DMS114 treated with DMSO at 0.1 percent for 48 hours (cell line): ENCODE measurements around the gene MBOAT1.
"Not testable (repeated sequence)": the region's sequence is repeated elsewhere in the genome, so short reads cannot be mapped to it uniquely, and the experiment has no call there.

Experiments used
- DNase-seq: peaks from one replicate; lab custom pipeline; 2025; ENCODE audit not compliant: unreplicated experiment; lab: John Stamatoyannopoulos, UW

The MBOAT1 gene

DNA sequence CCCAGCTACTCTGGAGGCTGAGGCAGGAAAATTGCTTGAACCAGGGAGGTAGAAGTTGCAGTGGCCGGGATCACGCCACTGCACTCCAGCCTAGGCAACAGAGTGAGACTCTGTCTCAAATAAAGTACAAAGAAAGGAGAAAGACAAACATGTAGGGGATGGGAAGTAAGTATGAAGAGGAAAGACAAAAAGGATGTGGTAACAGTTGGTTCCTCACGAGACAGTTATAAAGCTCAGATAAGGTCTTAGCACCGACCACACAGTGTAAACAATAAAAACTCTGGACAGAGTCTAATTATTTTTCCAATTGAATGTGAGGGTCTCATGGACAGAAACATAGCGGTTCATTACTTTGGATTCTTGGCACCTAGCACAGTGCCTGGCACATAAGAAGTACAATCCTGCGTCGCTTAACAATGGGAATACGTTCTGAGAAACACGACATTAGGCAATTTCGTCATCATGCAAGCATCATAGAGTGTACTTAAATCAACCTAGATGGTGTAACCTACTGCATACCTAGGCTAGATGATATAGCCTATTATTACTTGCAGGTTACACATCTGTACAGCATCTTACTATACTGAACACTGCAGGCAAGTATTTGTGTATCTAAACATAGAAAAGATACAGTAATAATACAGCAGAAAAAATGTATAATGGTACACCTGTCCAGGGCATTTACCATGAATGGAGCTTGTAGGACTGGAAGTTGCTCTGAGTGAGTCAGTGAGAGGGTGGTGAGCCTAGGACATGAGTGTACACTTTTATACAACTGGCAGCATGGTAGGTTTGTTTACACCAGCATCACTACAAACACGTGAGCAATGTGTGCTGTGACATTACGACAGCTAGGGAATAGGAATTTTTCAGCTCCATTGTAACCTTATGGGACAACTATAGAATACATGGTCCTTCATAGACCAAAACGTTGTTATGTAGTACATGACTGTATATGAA lies 38.2 kb downstream of the MBOAT1 start:
- no peak for DNase-seq

DNA sequence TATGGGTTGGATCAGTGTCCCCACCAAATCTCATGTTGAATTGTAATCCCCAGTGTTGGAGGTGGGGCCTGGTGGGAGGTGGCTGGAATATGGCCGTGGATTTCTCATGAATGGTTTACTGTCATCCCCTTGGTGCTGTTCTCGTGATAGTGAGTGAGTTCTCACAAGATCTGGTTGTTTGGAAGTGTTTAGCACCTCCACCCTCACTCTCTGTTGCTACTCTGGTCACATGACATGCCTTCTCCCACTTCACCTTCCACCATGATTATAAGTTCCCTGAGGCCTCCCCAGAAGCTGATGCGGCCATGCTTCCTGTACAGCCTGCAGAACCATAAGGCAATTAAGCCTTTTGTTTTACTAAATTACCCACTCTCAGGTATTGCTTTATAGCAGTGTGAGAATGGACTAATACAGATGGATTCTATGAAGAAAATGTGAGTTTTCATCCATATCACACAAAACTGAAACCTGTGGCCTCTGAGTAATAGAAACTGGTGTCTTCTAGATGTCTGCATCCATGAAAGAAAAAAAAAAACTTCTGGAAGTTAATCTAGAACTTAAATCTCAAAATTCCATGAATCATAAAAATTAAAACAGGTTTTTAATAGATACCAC lies 39.3 kb downstream of the MBOAT1 start:
- no peak for DNase-seq

DNA sequence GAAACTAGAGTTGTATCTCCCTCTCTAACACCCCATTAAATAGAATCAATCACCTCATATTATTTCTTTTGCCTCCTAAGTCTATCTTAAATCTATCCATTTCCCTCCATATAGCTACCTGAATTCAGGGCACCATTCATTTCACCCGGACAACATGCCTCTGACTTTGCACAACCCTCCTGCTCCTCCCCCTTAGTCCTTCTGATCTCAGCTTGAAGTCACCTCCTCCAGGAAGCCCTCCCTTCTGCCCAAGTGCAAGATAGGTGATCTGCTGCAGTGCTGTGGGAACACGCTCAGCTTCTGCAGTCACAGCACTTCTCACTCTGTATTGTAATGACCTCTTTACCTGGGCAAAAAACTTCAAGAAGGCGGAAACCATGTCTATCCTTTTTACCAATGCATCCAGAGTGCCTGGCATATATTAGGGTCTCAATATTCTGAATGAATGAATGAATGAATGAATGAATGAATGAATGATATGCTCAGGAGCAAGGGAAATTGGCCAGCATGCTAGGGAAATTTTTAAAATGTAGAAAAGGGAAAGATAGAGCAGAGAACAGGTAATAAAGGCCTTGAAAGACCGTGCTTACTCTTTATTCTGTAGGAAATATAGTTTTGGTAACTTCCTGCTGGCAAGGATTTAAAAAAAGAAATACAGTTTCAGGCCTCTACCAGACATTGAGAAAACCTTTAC lies 41.7 kb downstream of the MBOAT1 start:
- no peak for DNase-seq

DNA sequence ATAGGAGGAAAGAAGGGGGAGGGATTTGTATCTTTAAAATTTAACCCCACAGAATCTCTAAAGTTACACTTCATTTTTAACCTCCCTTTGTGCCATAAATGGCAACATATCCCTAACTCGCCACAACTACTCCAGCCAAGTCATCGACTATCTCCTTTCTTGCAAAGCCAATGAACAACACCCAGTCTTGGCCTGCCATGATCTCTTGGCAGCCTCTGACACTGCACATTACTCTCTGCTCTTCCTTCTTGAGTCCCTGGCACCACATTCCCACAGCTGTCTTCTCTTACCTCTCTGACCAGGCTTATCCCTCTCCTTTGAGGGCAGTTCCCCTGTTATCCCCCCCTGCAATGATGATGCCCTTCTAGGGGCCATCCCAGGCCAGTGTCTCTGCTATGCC lies 42.5 kb downstream of the MBOAT1 start:
- DNase-seq, result no peak

DNA sequence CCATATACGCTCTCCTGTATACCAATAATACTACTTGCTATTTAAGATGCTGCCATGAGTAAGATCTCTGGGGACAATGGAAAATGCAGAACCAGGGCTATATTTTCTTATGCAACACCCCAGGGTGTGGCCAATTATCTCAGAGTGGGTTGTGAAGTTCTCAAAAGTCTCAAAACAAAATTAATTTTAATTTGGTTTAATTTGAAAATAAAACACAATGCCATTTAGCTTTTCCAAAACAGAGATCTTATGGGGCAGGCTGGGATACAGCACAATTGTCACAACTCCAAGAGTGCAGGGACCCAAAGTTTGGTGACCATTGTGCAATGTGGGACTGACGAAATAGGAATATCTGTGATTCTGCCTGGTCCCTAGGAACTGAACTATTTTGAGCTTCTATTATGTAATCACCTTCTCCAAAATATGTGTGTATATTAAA lies 43.1 kb downstream of the MBOAT1 start:
- DNase-seq, result no peak

DNA sequence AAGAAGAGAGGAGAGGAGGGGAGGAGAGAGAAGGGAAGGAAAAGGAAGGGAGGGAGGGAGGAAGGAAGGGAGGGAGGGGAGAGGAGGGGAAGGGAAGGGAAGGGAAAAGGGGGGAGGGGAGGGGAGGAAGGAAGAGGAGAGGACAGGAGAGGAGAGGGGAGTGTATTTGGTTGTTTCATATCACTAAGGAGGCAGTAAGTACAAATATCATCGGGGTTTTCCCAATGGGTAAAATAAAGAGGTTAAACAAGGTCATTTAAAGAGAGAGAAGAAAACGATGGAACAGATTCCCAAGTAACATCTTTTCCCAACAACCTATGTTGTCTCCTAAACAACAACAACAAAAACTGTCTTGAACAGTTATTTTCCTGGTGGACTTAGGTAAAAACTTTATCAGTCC lies 43.6 kb downstream of the MBOAT1 start:
- DNase-seq, result no peak

DNA sequence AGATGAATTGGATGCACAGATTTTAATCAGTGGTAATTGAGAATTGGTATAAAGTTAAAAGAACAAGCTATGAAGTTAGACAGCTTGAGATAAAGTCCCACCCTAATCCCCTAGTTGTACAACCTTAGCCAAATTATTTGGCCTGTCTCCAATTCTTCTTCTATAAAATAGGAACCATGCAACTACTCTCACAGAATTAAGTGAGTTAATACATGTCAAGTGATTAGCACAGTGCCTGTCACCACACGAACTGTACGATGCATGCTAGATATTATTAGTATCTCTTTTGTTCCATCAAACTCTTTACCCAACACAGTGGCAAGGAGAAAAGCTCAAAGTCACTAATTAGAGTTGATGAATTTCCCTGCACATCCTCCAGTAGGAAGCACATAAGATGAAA lies 44.7 kb downstream of the MBOAT1 start:
- no peak for DNase-seq

DNA sequence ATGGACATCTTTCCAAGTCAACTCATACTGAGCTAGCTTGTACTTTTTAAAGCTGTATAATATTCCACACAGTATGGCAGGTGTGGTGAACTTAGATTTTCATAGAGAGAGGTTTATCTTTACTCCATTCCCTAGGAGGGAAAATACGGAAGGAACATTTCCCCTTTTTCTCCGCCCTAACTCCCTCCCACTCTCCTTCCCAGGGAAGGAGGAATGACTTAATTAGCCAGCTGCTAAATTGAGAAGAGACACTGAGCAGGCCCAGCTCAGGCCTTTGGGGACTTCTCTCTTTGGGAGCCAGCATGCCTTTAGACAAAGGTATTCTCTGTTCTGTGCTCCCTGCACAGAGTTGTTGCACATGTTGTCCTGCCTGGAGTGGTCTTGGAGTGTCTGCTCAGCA lies 46.1 kb downstream of the MBOAT1 start:
- no peak for DNase-seq

DNA sequence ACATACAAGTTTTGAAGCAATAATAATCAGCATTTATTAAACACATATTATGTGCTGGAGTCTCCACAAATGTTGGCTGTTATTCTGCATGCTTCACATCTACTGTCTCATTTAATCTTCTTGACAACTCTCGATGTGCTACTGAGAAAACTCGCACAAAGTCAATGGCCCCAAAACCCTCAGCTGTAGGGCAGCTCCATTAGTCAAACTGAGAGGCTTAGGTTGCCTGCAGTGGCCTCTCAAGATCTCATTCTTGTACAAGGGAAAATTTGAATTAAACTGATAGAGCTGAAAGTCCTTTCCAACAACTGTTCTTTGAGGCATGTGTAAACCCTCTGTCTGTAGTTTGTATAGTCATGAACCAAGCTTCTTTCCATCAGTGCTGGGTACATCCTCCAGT lies 49.8 kb downstream of the MBOAT1 start:
- no peak for DNase-seq

DNA sequence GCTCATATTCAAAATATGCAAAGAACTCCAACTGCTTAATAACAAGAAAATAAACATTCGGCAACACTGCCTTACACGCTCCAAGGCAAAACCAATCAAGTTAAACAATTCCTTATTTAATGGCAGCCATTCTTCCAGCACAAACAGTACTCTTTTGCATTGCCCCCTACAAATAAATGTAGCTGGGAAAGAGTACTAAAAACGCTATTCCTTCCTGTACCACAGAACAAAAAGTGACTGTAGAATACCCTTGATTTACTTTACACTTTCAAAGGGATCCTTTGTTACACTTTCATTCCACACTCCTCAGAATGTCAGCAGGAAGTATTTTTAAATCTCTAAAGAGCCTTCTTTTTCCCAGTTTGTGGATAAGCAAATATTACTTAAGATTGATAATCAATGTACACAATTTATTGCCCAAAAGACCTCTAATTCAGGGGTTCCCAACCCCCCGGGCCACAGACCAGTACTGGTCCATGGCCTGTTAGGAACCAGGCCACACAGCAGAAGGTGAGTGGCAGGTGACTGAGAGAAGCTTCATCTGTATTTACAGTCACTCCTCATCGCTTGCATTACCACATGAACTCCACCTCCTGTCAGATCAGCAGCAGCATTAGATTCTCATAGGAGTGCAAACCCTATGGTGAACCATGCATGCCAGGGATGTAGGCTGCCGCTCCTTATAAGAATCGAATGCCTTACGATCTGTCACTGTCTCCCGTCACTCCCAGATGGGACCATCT lies 51.6 kb downstream of the MBOAT1 start:
- no peak for DNase-seq

DNA sequence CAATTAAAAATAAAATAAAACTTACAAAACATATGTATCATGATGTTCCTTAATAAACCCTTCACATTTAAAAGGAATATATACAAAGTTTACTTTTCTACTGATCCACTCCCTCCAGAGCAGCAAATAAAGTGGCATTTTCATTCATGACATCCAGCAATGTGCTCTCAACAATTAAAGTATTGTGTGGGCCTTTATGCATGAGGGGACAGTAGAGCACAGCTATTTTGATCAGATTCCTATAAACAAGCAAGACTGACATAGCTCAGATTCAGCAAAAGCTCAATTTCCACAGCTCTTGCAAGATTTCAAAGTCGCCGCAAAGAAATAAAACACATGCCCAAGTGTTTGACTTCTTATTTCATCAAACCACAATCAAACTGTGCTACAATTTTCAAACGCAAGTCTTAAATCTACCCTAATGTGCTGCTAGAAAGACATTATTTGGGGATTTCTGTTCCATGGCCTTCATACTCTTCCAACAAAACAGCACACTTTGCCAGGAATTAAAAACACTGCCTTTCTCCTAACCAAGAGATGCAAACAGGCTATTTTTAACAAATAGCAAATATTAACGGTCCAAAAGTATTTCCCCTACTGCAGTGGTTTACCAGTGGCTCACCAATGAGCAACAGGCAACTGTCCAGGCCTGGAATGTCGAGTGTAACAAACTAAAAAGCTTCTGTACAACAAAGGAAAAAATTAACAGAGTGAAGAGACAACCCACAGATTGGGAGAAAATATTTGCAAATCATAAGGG lies 52.3 kb downstream of the MBOAT1 start:
- no peak for DNase-seq

DNA sequence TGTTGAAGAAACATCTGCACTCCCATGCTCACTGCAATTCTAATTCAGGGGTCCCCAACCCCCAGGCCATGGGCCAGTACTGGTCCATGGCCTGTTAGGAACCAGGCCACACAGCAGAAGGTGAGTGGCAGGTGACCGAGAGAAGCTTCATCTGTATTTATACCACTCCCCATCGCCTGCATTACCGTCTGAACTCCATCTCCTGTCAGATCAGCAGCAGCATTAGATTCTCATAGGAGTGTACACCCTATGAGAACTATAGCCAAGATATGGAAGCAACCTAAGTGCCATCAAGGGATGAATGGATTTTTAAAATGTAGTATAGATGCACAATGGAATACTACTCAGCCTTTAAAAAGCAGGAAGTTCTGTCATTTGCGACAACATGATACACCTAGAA lies 53.2 kb downstream of the MBOAT1 start:
- DNase-seq, result no peak

DNA sequence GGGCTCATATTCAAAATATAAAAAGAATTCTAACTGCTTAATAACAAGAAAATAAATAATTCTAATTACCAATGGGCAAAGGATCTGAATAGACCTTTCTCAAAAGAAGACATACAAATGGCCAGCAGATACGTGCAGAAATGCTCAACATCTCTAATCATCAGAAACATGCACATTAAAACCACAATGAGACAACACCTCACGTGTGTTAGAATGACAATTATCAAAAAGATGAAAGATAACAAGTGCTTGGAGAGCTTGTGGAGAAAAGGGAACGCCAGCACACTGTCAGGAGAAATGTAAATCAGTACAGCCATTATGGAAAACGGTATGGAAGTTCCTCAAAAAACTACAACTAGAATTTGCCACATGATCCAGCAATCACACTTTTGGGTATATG lies 53.6 kb downstream of the MBOAT1 start:
- DNase-seq, result no peak

DNA sequence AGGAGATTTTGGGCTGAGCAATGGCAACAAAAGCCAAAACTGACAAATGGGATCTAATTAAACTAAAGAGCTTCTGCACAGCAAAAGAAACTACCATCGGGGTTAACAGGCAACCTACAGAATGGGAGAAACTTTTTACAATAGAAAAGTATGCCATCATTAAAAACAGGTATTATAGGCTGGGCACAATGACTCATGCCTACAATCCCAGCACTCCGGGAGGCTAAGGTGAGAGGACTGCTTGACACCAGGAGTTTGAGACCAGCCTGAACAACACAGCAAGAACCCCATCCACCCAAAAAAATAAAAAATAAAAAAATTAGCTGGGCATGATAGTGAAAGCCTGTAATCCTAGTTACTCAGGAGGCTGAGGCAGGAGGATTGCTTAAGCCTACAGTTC lies 55.4 kb downstream of the MBOAT1 start:
- no peak for DNase-seq

DNA sequence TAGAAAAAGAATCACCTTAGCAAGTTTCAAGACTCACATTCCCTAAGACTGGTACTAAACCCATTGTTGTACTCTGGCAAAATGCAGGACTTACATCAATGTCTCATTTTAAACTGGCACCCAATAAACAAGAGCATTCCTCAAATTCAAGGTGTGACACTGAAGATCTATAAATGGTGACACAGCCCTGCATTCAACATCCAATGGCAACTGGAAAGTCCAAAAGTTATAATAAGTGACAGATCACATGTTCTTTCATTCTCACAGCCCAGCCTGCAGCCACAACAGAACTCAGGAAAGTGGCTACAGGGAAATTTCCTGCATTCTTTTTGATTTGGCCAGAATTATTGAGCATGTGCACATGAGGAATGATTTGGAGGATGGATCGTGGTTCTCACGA lies 57.5 kb downstream of the MBOAT1 start:
- no peak for DNase-seq

DNA sequence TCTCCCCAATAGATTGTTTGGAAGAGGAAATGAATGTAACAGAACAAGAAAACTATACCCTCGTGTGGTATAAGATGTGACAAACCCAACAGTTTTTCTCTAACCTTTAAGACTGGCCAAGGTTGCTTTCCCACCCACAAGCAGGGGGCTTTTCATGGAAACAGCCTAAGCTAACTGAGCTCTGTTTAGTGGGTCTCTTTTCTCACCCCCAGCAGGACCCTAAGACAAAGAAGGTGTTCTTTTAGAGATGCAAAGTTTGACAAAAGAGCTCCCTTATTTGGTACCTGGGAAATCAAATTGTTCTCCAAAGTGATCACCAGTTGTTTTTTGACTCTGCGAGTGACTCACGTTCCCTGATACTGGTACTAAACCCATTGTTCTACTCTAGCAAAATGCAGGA lies 59.1 kb downstream of the MBOAT1 start:
- DNase-seq, result no peak

DNA sequence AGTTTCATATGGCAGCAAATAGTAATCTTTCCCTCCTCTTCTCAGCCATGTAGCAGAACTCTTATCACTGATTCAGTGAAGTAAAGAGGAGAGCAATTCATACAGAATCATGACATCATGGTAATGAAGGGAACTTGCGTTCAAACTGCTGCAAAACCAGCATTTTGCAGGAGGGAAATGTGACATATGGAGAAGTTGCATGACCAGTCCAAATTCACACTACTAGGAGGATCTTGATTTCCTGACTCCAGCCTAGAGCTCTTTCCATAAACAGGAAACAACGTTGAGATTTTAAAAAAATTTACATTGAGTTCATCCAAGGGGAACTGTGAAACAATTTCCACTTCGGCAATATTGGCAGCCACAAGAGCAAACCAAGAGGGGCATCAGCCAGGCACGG lies 63.8 kb downstream of the MBOAT1 start:
- DNase-seq, result no peak

DNA sequence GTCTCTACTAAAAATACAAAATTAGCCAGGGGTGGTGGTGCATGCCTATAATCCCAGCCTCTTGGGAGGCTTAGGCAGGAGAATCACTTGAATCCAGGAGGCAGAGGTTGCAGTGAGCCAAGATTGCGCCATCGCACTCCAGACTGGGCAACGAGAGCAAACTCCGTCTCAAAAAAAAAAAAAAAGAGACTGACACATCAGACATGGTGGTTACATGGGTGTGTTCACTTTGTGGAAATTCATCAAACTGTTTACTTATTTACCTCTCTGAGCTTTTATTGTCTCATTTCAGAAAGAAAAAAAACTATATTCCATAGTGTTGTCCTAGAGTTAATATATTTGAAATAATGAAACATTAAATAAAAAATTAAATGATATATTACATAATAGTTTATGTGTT lies 64.8 kb downstream of the MBOAT1 start:
- no peak for DNase-seq

DNA sequence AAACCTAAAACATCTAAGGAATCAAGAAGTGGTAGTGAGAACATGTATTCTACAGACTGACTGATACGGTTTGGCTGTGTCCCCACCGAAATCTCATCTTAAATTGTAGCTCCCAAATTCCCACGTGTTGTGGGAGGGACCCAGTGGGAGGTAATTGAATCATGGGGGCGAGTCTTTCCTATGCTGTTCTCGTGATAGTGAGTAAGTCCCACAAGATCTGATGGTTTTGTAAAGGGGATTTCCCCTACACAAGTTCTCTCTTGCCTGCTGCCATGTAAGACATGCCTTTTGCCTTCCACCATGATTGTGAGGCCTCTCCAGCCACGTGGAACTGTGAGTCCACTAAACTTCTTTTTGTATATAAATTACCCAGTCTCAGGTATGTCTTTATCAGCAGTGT lies 65.4 kb downstream of the MBOAT1 start:
- not testable (repeated sequence) for DNase-seq

DNA sequence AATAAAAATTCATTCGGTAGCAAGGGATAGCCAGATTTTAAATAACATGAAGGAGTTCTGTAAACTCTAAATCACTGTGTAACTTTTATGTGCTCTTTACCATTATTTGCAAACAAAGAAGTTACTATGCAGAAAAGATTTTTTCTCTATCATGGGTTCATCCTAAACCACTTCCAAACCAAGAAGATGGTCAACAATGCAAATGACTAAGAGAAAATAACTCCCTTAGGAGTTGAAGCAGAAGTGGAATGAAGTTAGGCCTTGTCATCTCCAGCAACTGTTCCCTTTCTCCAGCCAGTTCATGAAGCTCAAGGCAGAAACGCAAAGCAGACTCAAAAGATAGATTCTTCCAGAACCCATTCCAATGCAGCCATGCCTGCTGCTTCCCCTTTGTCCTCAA lies 66.0 kb downstream of the MBOAT1 start:
- DNase-seq, result no peak

DNA sequence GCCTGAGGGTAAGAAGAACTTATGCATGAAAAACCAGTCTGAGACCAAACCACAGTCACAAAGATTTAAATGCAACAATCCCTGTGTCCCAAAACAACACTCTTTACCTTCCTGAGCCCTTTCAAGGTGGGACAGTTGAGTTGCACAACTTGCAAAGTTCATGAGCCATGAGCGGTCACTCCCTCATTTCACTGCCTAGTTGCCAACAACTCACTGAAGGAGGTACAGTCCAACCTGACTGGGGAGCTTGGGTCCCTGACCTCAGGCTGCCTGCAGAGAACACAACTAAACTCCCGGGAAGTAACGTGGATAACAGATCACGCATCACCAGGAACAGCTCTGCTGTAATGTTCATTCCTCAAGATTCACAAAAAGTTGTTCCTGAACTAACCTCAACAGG lies 69.4 kb downstream of the MBOAT1 start:
- DNase-seq, result no peak
